PFSK-1 (cell line): ENCODE results near the gene RNF138.

Source experiments
- FOXP2 ChIP-seq: optimal IDR thresholded peaks from 2 replicates; pipeline ENCODE3; 2011; ENCODE audit warnings: borderline replicate concordance, control low read depth, inconsistent platforms; ENCODE audit not compliant: insufficient read depth; ENCODE audit errors: extremely low read length, extremely low read depth
- POLR2AphosphoS5 ChIP-seq: IDR thresholded peaks from 2 replicates; pipeline ENCODE4 v1.6.1; 2012; ENCODE audit warnings: low read depth, mild to moderate bottlenecking, control low read depth, low read length, moderate library complexity
- SIN3A ChIP-seq: IDR thresholded peaks from 2 replicates; pipeline ENCODE4 v1.6.1; 2012; ENCODE audit warnings: mild to moderate bottlenecking, low read length, moderate library complexity, borderline replicate concordance; ENCODE audit not compliant: insufficient read depth
- TAF1 ChIP-seq: IDR thresholded peaks from 2 replicates; pipeline ENCODE4 v1.6.1; 2012; ENCODE audit warnings: low read length, control low read depth, borderline replicate concordance; ENCODE audit not compliant: insufficient read depth
- TF ChIP-seq, protein P1 (sequence below), 2 experiments: IDR thresholded peaks; 2 replicates each; pipeline versions ENCODE4 v1.6.1 to v1.8.0; 2011 to 2012; ENCODE audit warnings: low read depth in 2 of 2, low read length in 2 of 2, control low read depth in 1 of 2, inconsistent platforms in 1 of 2, mild to moderate bottlenecking in 1 of 2, moderate library complexity in 1 of 2; ENCODE audit not compliant: insufficient read depth in 1 of 2

RNF138 gene

DNA sequence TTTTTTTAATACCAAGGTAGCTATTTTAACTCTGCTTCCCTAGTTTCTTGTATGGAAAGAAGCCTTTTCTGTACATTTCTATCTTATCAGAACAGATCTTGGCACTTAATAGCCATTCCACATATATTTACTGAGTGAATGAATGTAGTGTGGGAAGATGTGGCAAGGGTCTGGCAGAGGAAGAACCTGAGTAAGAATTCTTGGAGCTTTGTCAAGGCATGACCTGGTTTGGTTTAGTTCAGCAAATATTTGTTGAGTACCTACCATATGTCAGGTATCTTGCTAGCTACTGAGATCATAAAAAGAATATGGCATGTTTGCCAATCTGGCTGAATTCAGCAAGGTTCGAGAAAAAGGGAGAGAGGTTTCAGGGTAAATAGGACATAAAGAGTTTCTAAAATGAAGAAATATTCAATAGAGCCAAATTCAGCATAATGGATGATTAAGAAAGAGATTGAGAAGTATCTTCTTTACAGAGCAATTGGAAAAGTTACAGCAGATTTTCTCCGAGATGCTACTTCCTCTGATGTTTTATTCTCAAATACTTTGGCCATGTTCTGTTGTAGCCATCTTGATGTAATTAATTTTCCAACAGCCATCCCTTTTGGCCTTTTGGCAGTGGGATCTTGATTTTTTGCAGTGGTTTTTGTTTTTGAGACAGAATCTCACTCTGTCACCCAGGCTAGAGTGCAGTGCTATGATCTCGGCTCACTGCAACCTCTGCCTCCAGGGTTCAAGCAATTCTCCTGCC lies 76.5 kb downstream of the RNF138 start:
- TF ChIP-seq TAF1 (no peak), POLR2AphosphoS5 (no peak), FOXP2 (no peak), SIN3A (no peak)
- TF ChIP-seq, protein P1, sequence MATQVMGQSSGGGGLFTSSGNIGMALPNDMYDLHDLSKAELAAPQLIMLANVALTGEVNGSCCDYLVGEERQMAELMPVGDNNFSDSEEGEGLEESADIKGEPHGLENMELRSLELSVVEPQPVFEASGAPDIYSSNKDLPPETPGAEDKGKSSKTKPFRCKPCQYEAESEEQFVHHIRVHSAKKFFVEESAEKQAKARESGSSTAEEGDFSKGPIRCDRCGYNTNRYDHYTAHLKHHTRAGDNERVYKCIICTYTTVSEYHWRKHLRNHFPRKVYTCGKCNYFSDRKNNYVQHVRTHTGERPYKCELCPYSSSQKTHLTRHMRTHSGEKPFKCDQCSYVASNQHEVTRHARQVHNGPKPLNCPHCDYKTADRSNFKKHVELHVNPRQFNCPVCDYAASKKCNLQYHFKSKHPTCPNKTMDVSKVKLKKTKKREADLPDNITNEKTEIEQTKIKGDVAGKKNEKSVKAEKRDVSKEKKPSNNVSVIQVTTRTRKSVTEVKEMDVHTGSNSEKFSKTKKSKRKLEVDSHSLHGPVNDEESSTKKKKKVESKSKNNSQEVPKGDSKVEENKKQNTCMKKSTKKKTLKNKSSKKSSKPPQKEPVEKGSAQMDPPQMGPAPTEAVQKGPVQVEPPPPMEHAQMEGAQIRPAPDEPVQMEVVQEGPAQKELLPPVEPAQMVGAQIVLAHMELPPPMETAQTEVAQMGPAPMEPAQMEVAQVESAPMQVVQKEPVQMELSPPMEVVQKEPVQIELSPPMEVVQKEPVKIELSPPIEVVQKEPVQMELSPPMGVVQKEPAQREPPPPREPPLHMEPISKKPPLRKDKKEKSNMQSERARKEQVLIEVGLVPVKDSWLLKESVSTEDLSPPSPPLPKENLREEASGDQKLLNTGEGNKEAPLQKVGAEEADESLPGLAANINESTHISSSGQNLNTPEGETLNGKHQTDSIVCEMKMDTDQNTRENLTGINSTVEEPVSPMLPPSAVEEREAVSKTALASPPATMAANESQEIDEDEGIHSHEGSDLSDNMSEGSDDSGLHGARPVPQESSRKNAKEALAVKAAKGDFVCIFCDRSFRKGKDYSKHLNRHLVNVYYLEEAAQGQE (IDR thresholded peaks at IDR 0.05; ENCODE audit: insufficient read depth in 1 of 2, low read depth in 2 of 2, low read length in 2 of 2): no peak

DNA sequence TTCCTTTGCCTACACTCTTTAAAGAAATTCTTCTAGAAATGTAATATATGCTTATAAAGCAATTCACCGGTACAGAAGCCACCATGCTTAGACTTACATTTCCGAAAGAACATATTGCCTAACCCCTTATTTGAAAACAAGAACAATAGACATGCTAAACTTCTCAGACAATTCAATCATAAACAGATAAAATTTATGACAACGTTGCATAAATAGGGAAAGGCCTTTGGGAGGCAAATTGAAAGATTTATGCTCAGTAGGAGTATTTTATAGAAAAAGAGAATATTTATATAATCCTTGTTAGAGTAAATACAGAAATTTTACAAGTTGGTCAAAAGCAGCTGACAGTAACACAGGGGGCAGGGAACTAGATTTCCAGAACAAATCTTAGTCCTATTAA lies 82.0 kb downstream of the RNF138 start:
- TF ChIP-seq POLR2AphosphoS5 (no peak), TAF1 (no peak), SIN3A (no peak), FOXP2 (no peak)
- TF ChIP-seq, protein P1 (IDR thresholded peaks at IDR 0.05; ENCODE audit: insufficient read depth in 1 of 2, low read depth in 2 of 2, low read length in 2 of 2): no peak

DNA sequence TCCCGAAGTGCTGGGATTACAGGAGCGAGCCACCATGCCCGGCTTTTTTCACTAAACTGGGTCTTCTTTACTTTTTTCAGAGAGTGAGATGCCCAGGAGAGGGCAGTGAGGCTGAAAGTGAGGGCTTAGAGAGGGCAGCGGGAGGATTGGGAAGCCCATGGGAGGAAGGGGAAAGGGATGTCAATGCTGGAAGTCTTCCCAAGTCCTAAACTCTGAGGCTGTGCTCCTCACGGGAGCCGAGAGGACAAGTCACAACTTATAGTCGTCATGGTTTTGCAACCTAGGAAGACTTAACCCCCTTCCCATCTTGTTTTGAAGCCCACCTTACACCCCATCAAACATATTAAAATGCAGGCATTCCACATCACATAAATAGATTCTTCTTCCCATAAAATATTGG lies 83.0 kb downstream of the RNF138 start:
- no peak for TF ChIP-seq TAF1
- TF ChIP-seq POLR2AphosphoS5: no peak

DNA sequence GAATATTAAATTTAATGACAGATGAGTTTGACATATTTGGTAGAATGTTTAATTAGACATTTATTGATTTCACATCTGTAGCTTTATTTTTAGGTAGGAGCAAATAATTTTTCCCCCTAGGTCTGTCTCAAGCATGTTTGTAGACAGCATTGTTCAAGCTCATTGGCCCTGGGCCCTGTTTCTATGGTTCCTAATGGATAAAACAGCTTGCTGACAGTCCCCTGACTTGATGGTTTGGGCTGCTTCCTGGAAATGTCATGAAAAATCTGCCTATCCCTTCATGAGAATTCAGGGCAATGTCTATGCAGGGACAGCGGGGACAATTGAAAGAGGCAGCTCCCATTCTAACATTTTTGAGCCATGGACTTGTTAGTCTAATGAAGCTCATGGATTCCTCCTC lies 83.6 kb downstream of the RNF138 start:
- TF ChIP-seq TAF1 (no peak), FOXP2 (no peak), SIN3A (no peak), POLR2AphosphoS5 (no peak)
- TF ChIP-seq, protein P1 (IDR thresholded peaks at IDR 0.05; ENCODE audit: insufficient read depth in 1 of 2, low read depth in 2 of 2, low read length in 2 of 2): no peak

DNA sequence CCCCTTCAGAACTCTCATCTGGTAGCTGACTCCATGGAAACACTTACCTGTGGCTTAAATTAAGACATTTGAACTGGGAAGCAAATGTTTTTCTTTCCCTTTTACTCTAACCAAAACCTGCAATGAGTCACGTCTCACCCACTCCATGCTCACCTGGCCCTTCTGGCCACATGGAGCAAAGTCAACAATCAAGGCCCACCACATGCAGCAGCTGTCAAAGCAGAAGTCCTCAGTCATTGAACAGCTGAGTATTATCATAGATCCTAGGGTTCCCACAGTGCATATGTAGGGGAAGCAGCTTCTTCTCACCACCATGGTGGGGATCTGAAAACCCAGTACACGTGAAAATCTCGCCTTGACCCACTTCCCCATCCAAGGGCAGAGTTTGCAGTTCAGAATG lies 85.9 kb downstream of the RNF138 start:
- TF ChIP-seq FOXP2 (no peak), TAF1 (no peak), SIN3A (no peak), POLR2AphosphoS5 (no peak)
- TF ChIP-seq, protein P1 (IDR thresholded peaks at IDR 0.05; ENCODE audit: insufficient read depth in 1 of 2, low read depth in 2 of 2, low read length in 2 of 2): no peak
